K562 (cell line): ENCODE measurements around the gene NSUN2. TPM values are rescaled to one million over a fixed set of nuclear protein-coding genes. Genes with fewer than 3 reads are reported as not detected.

ENCODE experiments used
- ATAC-seq: fragments of 200-7000 bp; cut with Tn5 transposase; 3 replicates; pipeline ENCODE4 v1.9.1; 2020; ENCODE audit warnings: moderate library complexity
- BruUV-seq: library from RNA; stranded (reverse); fragments of 400-500 nt; replicated peaks from 2 replicates; lab custom pipeline; 2021; lab: Mats Ljungman, UMichigan
- CTCF ChIA-PET: fragments of 300-600 bp; formaldehyde crosslinking; extraction: SDS; loops from one replicate; lab custom pipeline; 2021; ENCODE audit warnings: low intra/inter-chr PET ratio; lab: Yijun Ruan, JAX
- POLR2A ChIA-PET: fragments of 300-600, 350-650 bp; sonication (Branson Sonifier 250); formaldehyde crosslinking; extraction: SDS; loops from one replicate; lab custom pipeline; 2021; ENCODE audit warnings: antibody characterized with exemption, inconsistent platforms; lab: Yijun Ruan, JAX
- DNase-seq, 4 experiments: peaks; one replicate each; pipeline versions ENCODE4 v3.0.0 to v3.0.0-alpha.2; 2011 to 2018; ENCODE audit warnings: low spot score in 3 of 4, mixed read lengths in 3 of 4; ENCODE audit errors: extremely low read depth in 1 of 4
- FAIRE-seq: peaks from 2 replicates; lab custom pipeline; 2011; peaks lifted over from hg19 to GRCh38; lab: Jason Lieb, UNC
- H2AFZ ChIP-seq: 2 replicates; pipeline ENCODE4 v1.6.0; 2011; ENCODE audit warnings: low read depth, low read length, control low read depth, inconsistent platforms
- H3K27ac ChIP-seq: fragments of 200-600 bp; 3 replicates; pipeline ENCODE4 v1.8.0; 2011; ENCODE audit warnings: low read depth, mild to moderate bottlenecking, control low read depth, inconsistent platforms, low read length, moderate library complexity, mixed read lengths; ENCODE audit errors: extremely low read depth
- H3K27me3 ChIP-seq, 2 experiments: fragments of 300-600 bp in 1 of 2; 2 replicates in 1 of 2; 3 replicates in 1 of 2; pipeline versions ENCODE4 v1.6.0 to v1.8.0; 2011; ENCODE audit warnings: inconsistent platforms in 2 of 2, low read length in 2 of 2, mild to moderate bottlenecking in 1 of 2, mixed read lengths in 1 of 2, moderate library complexity in 1 of 2; ENCODE audit not compliant: control insufficient read depth in 2 of 2, insufficient read depth in 2 of 2
- H3K36me3 ChIP-seq: fragments of 300-600 bp; 3 replicates; pipeline ENCODE4 v1.8.0; 2011; ENCODE audit warnings: mild to moderate bottlenecking, low read length, inconsistent platforms; ENCODE audit not compliant: control insufficient read depth, insufficient read depth
- H3K4me1 ChIP-seq, 2 experiments: fragments of 200-600 bp in 1 of 2; replicated peaks in 1 of 2; 2 replicates in 1 of 2; 3 replicates in 1 of 2; pipeline versions ENCODE4 v1.5.1 to v1.8.0; 2011; ENCODE audit warnings: inconsistent platforms in 2 of 2, low read length in 2 of 2, mild to moderate bottlenecking in 1 of 2, mixed read lengths in 1 of 2, moderate library complexity in 1 of 2; ENCODE audit not compliant: control insufficient read depth in 2 of 2, insufficient read depth in 2 of 2
- H3K4me2 ChIP-seq: 2 replicates; pipeline ENCODE4 v1.6.1; 2011; ENCODE audit warnings: low read length, control low read depth, inconsistent platforms, mixed read lengths; ENCODE audit not compliant: insufficient read depth
- H3K4me3 ChIP-seq: fragments of 200-600 bp; sonication (generic), shearing (Covaris generic); 2 replicates; pipeline ENCODE4 v1.5.1; 2016; ENCODE audit warnings: control low read depth, inconsistent platforms
- H3K79me2 ChIP-seq: fragments of 200-600 bp; 3 replicates; pipeline ENCODE4 v1.8.0; 2011; ENCODE audit warnings: low read length, inconsistent platforms; ENCODE audit not compliant: control insufficient read depth, insufficient read depth
- H3K9ac ChIP-seq, 2 experiments: 2 replicates each; pipeline versions ENCODE4 v1.6.0 to v1.6.1; 2011; ENCODE audit warnings: low read depth in 2 of 2, low read length in 2 of 2, control low read depth in 1 of 2, inconsistent platforms in 1 of 2, mild to moderate bottlenecking in 1 of 2, mixed read lengths in 1 of 2; ENCODE audit not compliant: insufficient read depth in 1 of 2
- H3K9me1 ChIP-seq: one replicate; pipeline ENCODE4 v1.6.0; 2011; ENCODE audit warnings: inconsistent platforms, mild to moderate bottlenecking, low read length, moderate library complexity; ENCODE audit not compliant: control insufficient read depth, insufficient read depth
- H3K9me3 ChIP-seq: replicated peaks from 2 replicates; pipeline ENCODE4 v1.5.1; 2011; ENCODE audit warnings: low read depth, low read length, inconsistent platforms; ENCODE audit not compliant: control insufficient read depth, insufficient read depth
- H4K20me1 ChIP-seq: replicated peaks from 2 replicates; pipeline ENCODE4 v1.6.1; 2011; ENCODE audit warnings: low read length, inconsistent platforms, mixed read lengths; ENCODE audit not compliant: control insufficient read depth, insufficient read depth
- CCNT2 ChIP-seq: IDR thresholded peaks from 2 replicates; pipeline ENCODE4 v1.6.1; 2011; ENCODE audit warnings: borderline replicate concordance, low read depth, mild to moderate bottlenecking, moderate library complexity, mixed read lengths, low read length; ENCODE audit not compliant: insufficient read length; ENCODE audit errors: extremely low read depth
- CEBPG ChIP-seq, 3 experiments: fragments of 200-800 bp in 1 of 3; sonication (Bioruptor generic) in 1 of 3; sonication (generic) in 1 of 3; formaldehyde crosslinking in 1 of 3; IDR thresholded peaks in 2 of 3; conservative IDR thresholded peaks in 1 of 3; 2 replicates each; pipeline versions ENCODE4 v1.6.1 to v1.8.0; 2016 to 2022; ENCODE audit warnings: missing compliant biosample characterization in 2 of 3, missing genetic modification characterization in 2 of 3, mild to moderate bottlenecking in 1 of 3, missing genetic modification reagents in 1 of 3
- EZH2 ChIP-seq: IDR thresholded peaks from 2 replicates; pipeline ENCODE4 v1.6.1; 2012; ENCODE audit warnings: low read depth, mild to moderate bottlenecking, inconsistent platforms, low read length, borderline replicate concordance
- GATA2 ChIP-seq: sonication (generic); formaldehyde crosslinking; IDR thresholded peaks from 2 replicates; pipeline ENCODE4 v1.4.0; 2020; ENCODE audit warnings: mild to moderate bottlenecking, missing genetic modification reagents
- HCFC1 ChIP-seq: IDR thresholded peaks from 2 replicates; pipeline ENCODE4 v1.6.1; 2012; ENCODE audit warnings: low read depth, low read length, improper control_type of control experiment
- HSF4 ChIP-seq: fragments of 250-450 bp; sonication (Bioruptor Pico); IDR thresholded peaks from 2 replicates; pipeline ENCODE4 v2.1.2; 2022; ENCODE audit warnings: mild to moderate bottlenecking, moderate library complexity, borderline replicate concordance
- ZMIZ1 ChIP-seq, 2 experiments: fragments of 150-350 bp in 1 of 2; IDR thresholded peaks; 2 replicates each; pipeline ENCODE4 v1.6.1; 2012 to 2016; ENCODE audit warnings: low read depth in 2 of 2, low read length in 2 of 2, mild to moderate bottlenecking in 1 of 2, moderate library complexity in 1 of 2
- ZNF311 ChIP-seq: fragments of 250-450 bp; sonication (Bioruptor Pico); IDR thresholded peaks from 2 replicates; pipeline ENCODE4 v1.4.0; 2020; ENCODE audit warnings: mild to moderate bottlenecking, moderate library complexity
- WGBS: fragments of 100-300 bp; shearing (Covaris generic); methylation state at CpG from one replicate; pipeline ENCODE4 v1.1.6; 2016; ENCODE audit warnings: low coverage, mixed read lengths; ENCODE audit not compliant: insufficient coverage; ENCODE audit errors: missing lambda C conversion rate; 5-methylcytosine and 5-hydroxymethylcytosine counted together
- in situ Hi-C: fragments of 300-500 bp; cut with MboI; formaldehyde crosslinking; loops from 4 replicates; pipeline ENCODE4 v1.15.0; 2018; ENCODE audit warnings: inconsistent platforms, mixed read lengths
- intact Hi-C: fragments of 100-400 bp; cut with micrococcal nuclease; formaldehyde crosslinking; loops from 2 replicates; pipeline ENCODE4 v1.14.2; 2022
- polyA plus RNA-seq, 8 experiments: library from polyadenylated mRNA; depleted of rRNA in 4 of 8; stranded (reverse) in 5 of 8; unstranded in 3 of 8; fragments of >200 nt; fragmentation: Nextera tagmentation in 2 of 8; fragmentation: Illumina TruSeq in 1 of 8; extraction: Ambion mirVana in 2 of 8; extraction: Trizol in 1 of 8; gene quantifications; 2 replicates each; pipeline versions ENCODE4 v1.2.1 to v1.2.3, GENCODE V29; 2011 to 2014; ENCODE audit warnings: inconsistent platforms in 1 of 8, missing spikeins in 1 of 8
- total RNA-seq, 7 experiments: library from RNA; depleted of rRNA in 6 of 7; stranded (reverse); fragments of >200 nt in 6 of 7; fragmentation: Illumina TruSeq in 2 of 7; extraction: Trizol in 2 of 7; gene quantifications; 2 replicates each; pipeline versions ENCODE4 v1.2.1 to v1.2.3, GENCODE V29; 2011 to 2021; ENCODE audit warnings: low replicate concordance in 1 of 7
- TF ChIP-seq, protein P1 (sequence below): fragments of 450-650 bp; IDR thresholded peaks from 2 replicates; pipeline ENCODE4 v1.6.1; 2016; ENCODE audit warnings: low read depth, mild to moderate bottlenecking, moderate library complexity

NSUN2 gene
- total and polyA plus RNA-seq, 9 of the 15 experiments (the other 6 are each of a cell fraction or from before 2014, with no cell fraction given) = 9.2 to 167 (median 127) TPM

DNA sequence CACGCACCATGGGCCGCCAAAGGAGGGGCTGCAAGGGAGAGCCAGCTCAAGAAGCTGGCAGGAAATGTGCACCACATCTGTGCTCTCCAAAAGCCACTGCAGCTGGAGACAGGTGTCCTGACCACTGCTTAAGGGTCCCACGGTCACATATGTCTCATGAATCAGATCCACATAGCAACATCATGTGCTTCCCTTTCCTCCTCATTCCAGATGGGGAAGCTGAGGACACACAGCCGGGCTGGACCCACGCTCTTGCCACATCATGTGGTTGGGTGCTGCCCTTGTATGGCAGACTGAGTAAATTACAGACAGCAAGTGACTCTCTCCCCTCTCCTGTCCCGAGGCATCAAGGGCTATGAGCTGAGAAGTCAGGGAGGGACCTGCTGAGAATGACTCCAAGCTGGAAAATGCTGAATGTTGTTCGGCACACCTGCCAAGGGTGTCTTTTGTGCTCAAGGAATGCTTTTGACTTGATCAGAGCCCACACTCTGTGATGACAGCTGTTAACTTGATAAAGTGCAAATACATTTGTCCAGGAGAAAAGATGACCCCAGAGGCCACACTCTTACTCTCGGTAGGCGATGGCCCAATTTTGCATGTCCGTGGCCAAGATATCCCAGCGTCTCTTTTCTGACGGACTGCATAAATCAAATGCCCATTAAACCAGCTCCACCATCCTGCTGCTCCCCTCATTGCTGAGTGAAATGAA, 58.2 kb downstream of the NSUN2 start:
- H3K9me1 ChIP-seq = no peaks in the 10 kb centered on the region
- DNase-seq (no peak), ATAC-seq (no peak), FAIRE-seq (no peak)
- no peaks in the 10 kb centered on the region for H3K9me3 ChIP-seq
- peaks cover 44 to 68% of the 10 kb centered on the region in 2 experiments for H3K27me3 ChIP-seq
- ChIA-PET CTCF (no interaction called here), POLR2A (interaction anchor here (0.9 kb wide), 1 partner anchor 1152 kb away, joined by 3 read pairs; the partner anchor contains the start of gene ICE1)
- H3K27ac ChIP-seq = no peak overlapping the region
- BruUV-seq = no TSS peak
- 0% methylated on average over 12 of the region's 12 CpGs for WGBS
- peaks cover 0 to 4% of the 10 kb centered on the region in 2 experiments; a peak in 1 of 5 replicates for H3K4me1 ChIP-seq
- H2AFZ ChIP-seq = no peak overlapping the region
- no peak overlapping the region for H3K4me3 ChIP-seq
- H3K79me2 ChIP-seq = no peaks in the 10 kb centered on the region
- no peak overlapping the region for H3K4me2 ChIP-seq
- in situ Hi-C loops (no loop called here), intact Hi-C loops (loop anchor here (5.0 to 10.0 kb wide), 2 partner anchors 270 to 687 kb away; no protein-coding TSS in a partner anchor)
- TF ChIP-seq, protein P1, sequence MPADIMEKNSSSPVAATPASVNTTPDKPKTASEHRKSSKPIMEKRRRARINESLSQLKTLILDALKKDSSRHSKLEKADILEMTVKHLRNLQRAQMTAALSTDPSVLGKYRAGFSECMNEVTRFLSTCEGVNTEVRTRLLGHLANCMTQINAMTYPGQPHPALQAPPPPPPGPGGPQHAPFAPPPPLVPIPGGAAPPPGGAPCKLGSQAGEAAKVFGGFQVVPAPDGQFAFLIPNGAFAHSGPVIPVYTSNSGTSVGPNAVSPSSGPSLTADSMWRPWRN = no peak
- no peak for TF ChIP-seq GATA2 (CRISPR knock-in tag)
- no peak for TF ChIP-seq CCNT2
- no peak for TF ChIP-seq ZNF311 (CRISPR knock-in tag)
- no peak for TF ChIP-seq CEBPG (CRISPR knock-in tag; IDR thresholded peaks at IDR 0.05)
- TF ChIP-seq CEBPG (tag; conservative IDR thresholded peaks at IDR 0.05 in 1 of 2, IDR thresholded peaks at IDR 0.05 in 1 of 2) = no peak
- TF ChIP-seq ZMIZ1 (IDR thresholded peaks at IDR 0.05; ENCODE audit: low read depth in 2 of 2, low read length in 2 of 2) = no peak
- no peak for TF ChIP-seq EZH2
- no peak for TF ChIP-seq HCFC1
- TF ChIP-seq HSF4 = no peak
- H3K9ac ChIP-seq = no peak overlapping the region
- H4K20me1 ChIP-seq = 0 out of 2 replicates have a peak, but pooled peaks cover 4% of the 10 kb centered on the region
- H3K36me3 ChIP-seq = no peaks in the 10 kb centered on the region
